GM12865 (cell line): ENCODE data around the gene NOL8.

Experiments
- DNase-seq: peaks from one replicate; pipeline ENCODE4 v3.0.0; 2010; ENCODE audit warnings: low read depth
- H3K4me3 ChIP-seq: 2 replicates; pipeline ENCODE4 v1.5.1; 2011; ENCODE audit warnings: mild to moderate bottlenecking, low read depth, low read length, control low read depth
- TF ChIP-seq, protein P1 (sequence below): IDR thresholded peaks from 2 replicates; pipeline ENCODE4 v1.5.1; 2011; ENCODE audit warnings: low read length, control low read depth, low read depth, inconsistent platforms; ENCODE audit not compliant: insufficient read depth; ENCODE audit errors: missing control alignments

The NOL8 gene

DNA sequence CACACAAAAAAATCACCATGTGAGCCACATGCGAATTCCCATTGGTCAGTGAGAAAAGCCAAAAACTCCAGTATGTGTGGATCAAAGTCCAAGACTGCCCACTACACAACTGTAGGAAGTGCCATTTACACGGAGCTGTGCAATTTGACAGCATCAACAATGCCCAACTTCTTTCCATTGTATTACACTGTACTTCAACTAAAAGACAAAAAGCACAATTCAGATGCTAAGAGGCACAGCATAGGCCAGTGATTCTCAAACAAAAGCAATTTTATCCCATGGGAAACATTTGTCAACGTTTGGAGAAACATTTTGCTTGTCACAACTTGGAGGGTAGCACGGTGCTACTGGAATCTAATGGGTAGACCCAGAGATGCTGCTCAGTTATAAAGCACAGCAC is 71.5 kb downstream of the NOL8 start:
- TF ChIP-seq, protein P1, sequence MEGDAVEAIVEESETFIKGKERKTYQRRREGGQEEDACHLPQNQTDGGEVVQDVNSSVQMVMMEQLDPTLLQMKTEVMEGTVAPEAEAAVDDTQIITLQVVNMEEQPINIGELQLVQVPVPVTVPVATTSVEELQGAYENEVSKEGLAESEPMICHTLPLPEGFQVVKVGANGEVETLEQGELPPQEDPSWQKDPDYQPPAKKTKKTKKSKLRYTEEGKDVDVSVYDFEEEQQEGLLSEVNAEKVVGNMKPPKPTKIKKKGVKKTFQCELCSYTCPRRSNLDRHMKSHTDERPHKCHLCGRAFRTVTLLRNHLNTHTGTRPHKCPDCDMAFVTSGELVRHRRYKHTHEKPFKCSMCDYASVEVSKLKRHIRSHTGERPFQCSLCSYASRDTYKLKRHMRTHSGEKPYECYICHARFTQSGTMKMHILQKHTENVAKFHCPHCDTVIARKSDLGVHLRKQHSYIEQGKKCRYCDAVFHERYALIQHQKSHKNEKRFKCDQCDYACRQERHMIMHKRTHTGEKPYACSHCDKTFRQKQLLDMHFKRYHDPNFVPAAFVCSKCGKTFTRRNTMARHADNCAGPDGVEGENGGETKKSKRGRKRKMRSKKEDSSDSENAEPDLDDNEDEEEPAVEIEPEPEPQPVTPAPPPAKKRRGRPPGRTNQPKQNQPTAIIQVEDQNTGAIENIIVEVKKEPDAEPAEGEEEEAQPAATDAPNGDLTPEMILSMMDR, result no peak
- DNase-seq, result no peak
- no peak overlapping the region for H3K4me3 ChIP-seq

DNA sequence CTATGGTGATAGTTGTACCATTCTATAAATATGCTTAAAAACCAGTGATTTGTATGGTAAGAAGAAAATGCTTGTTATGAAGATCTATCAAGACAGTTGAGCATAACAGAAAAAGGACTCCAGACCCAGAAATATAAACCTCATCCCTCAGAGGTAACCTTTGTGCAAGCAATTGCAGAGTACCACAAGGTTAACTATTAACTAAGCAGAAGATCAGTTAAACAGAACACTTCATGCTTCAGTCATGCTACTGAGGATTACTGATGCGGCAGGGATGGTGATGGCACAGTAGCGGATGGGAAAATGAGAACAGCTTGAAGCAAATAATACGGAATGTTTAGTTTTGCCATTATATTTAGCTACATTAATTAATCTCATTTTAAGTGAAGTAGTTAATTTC is 77.2 kb downstream of the NOL8 start:
- H3K4me3 ChIP-seq, result no peak overlapping the region
- no peak for DNase-seq
- TF ChIP-seq, protein P1, result no peak
